Measurements from ENCODE around the gene PSG1. TPM values are rescaled to one million over a fixed set of nuclear protein-coding genes. Genes with fewer than 3 reads are reported as not detected.
"Not testable (repeated sequence)": the region's sequence is repeated elsewhere in the genome, so short reads cannot be mapped to it uniquely, and the experiment has no call there.

The PSG1 gene
- total RNA-seq, 1 donor from 2014 or later: not detected

GRCh38 chr19:42832023-42832680, 47.4 kb downstream of the PSG1 start:
- DNase-seq (ENCODE audit: low read depth); H3K4me3 ChIP-seq (ENCODE audit: low read depth, low read length); H3K36me3 ChIP-seq (ENCODE audit: control insufficient read depth, insufficient read depth, low read length); H3K27me3 ChIP-seq (ENCODE audit: control insufficient read depth, insufficient read depth, low read length): not testable (repeated sequence)

- no peak for TF ChIP-seq CTCF (IDR thresholded peaks at IDR 0.05; ENCODE audit: insufficient read depth, low read length, poor library complexity, severe bottlenecking)
- H3K36me3 ChIP-seq (ENCODE audit: control insufficient read depth, insufficient read depth, low read length): no peaks in the 10 kb centered on the region
- peak; percentile 23 for DNase-seq (ENCODE audit: low read depth)
- H3K27me3 ChIP-seq (ENCODE audit: control insufficient read depth, insufficient read depth, low read length): no peaks in the 10 kb centered on the region
- no peak overlapping the region for H3K4me3 ChIP-seq (ENCODE audit: low read depth, low read length)
Observed at GRCh38 chr19:42831221-42832019, 48.1 kb downstream of the PSG1 start.

GRCh38 chr19:42821306-42821977, 58.1 kb downstream of the PSG1 start:
- not testable (repeated sequence) for H3K36me3 ChIP-seq (ENCODE audit: control insufficient read depth, insufficient read depth, low read length); H3K27me3 ChIP-seq (ENCODE audit: control insufficient read depth, insufficient read depth, low read length); H3K4me3 ChIP-seq (ENCODE audit: low read depth, low read length)
- DNase-seq (ENCODE audit: low read depth): peak; percentile 67

GRCh38 chr19:42819960-42820650, 59.4 kb downstream of the PSG1 start:
- H3K27me3 ChIP-seq (ENCODE audit: control insufficient read depth, insufficient read depth, low read length); H3K36me3 ChIP-seq (ENCODE audit: control insufficient read depth, insufficient read depth, low read length); H3K4me3 ChIP-seq (ENCODE audit: low read depth, low read length): not testable (repeated sequence)
- peak; percentile 63 for DNase-seq (ENCODE audit: low read depth)

- DNase-seq (ENCODE audit: low read depth): no peak
- TF ChIP-seq CTCF (IDR thresholded peaks at IDR 0.05; ENCODE audit: insufficient read depth, low read length, poor library complexity, severe bottlenecking): no peak
- no peaks in the 10 kb centered on the region for H3K27me3 ChIP-seq (ENCODE audit: control insufficient read depth, insufficient read depth, low read length)
- no peaks in the 10 kb centered on the region for H3K36me3 ChIP-seq (ENCODE audit: control insufficient read depth, insufficient read depth, low read length)
- no peak overlapping the region for H3K4me3 ChIP-seq (ENCODE audit: low read depth, low read length)
Observed at GRCh38 chr19:42816894-42817293, 62.6 kb downstream of the PSG1 start.

Other genes with a start within 250 kb of the PSG1 start
- gene PSG3, start 139.2 kb downstream of the PSG1 start, total RNA-seq: not detected in 2 replicates
- not detected in 2 replicates for gene PSG8, start 114.0 kb downstream of the PSG1 start, total RNA-seq
- not detected in 2 replicates for gene PSG6, start 38.2 kb upstream of the PSG1 start, total RNA-seq
- not detected in 2 replicates for gene PSG7, start 57.5 kb upstream of the PSG1 start, total RNA-seq
- not detected in 2 replicates for gene PSG11, start 146.8 kb upstream of the PSG1 start, total RNA-seq
- gene PSG2, start 203.0 kb upstream of the PSG1 start, total RNA-seq: not detected in 2 replicates